Heart right ventricle (tissue), 16 donors: ENCODE measurements around the gene ZNF718. TPM values are rescaled to one million over a fixed set of nuclear protein-coding genes. Genes with fewer than 3 reads are reported as not detected.
"Not testable (repeated sequence)": the region's sequence is repeated elsewhere in the genome, so short reads cannot be mapped to it uniquely, and the experiment has no call there.

ENCODE experiments used
- ATAC-seq, 8 donors: fragments of 200-7000 bp; cut with Tn5 transposase; one replicate each; pipeline ENCODE4 v1.9.1; 2020; ENCODE audit warnings: mild to moderate bottlenecking in 8 of 8, moderate library complexity in 8 of 8, moderate number of reproducible peaks in 1 of 8
- DNase-seq, 2 donors: peaks; one replicate each; pipeline ENCODE4 v3.0.0-alpha.2; 2020
- H3K27ac ChIP-seq, 10 donors: fragments of 200-600 bp; sonication (generic) in 2 of 10; one replicate each; pipeline versions ENCODE4 v1.5.0 to v1.8.0; 2020 to 2022; ENCODE audit warnings: mild to moderate bottlenecking in 3 of 10
- H3K27me3 ChIP-seq, 7 donors: fragments of 200-600 bp; one replicate each; pipeline ENCODE4 v1.8.0; 2021 to 2022; ENCODE audit warnings: mild to moderate bottlenecking in 2 of 7
- H3K36me3 ChIP-seq, 9 donors: fragments of 200-600 bp; sonication (generic) in 1 of 9; one replicate each; pipeline versions ENCODE4 v1.5.0 to v1.8.0; 2020 to 2022; ENCODE audit warnings: mild to moderate bottlenecking in 2 of 9
- H3K4me1 ChIP-seq, 9 donors: fragments of 200-600 bp; sonication (generic) in 1 of 9; one replicate each; pipeline versions ENCODE4 v1.5.0 to v1.8.0; 2020 to 2022; ENCODE audit warnings: mild to moderate bottlenecking in 4 of 9
- H3K4me3 ChIP-seq, 10 donors: fragments of 200-600 bp; sonication (generic) in 2 of 10; one replicate each; pipeline versions ENCODE4 v1.5.0 to v1.8.0; 2020 to 2022; ENCODE audit warnings: mild to moderate bottlenecking in 7 of 10, moderate library complexity in 2 of 10
- H3K9me3 ChIP-seq, 11 donors: fragments of 200-600 bp in 10 of 11; sonication (generic) in 2 of 11; one replicate each; pipeline versions ENCODE4 v1.5.0 to v1.8.0; 2013 to 2022; ENCODE audit warnings: mild to moderate bottlenecking in 2 of 11, control low read depth in 1 of 11, moderate library complexity in 1 of 11
- CTCF ChIP-seq, 9 donors: fragments of 200-600 bp; sonication (generic) in 2 of 9; IDR thresholded peaks; one replicate each; pipeline versions ENCODE4 v1.5.0 to v1.8.0; 2021 to 2022; ENCODE audit warnings: antibody characterized with exemption in 9 of 9, mild to moderate bottlenecking in 5 of 9, moderate library complexity in 1 of 9
- WGBS, 2 donors: extraction: QIAGEN DNeasy Blood & Tissue Kit; methylation state at CpG; one replicate each; pipeline ENCODE4 v1.1.7; 2013; ENCODE audit warnings: inconsistent platforms in 1 of 2; 5-methylcytosine and 5-hydroxymethylcytosine counted together
- intact Hi-C, 10 donors: fragments of 100-400 bp; cut with DNase I; formaldehyde crosslinking; loops; one replicate each; pipeline versions ENCODE4 v1.11.1 to v1.14.2; 2022
- polyA plus RNA-seq, 2 donors: library from polyadenylated mRNA; stranded (reverse); fragments of 200-250 nt; gene quantifications; one replicate each; pipeline ENCODE4 v1.2.3, GENCODE V29; 2013
- total RNA-seq, 10 donors: library from RNA; stranded (reverse); fragmentation: NEBNext Ultra II Directional in 3 of 10; extraction: Animal tissue kit (Norgen Biotek cat#: 25700) in 3 of 10; gene quantifications; one replicate each; pipeline versions ENCODE4 v1.2.1 to v1.2.4, GENCODE V29; 2021 to 2023
- donor health status: Arrhythmogenic right ventricular cardiomyopathy.
- donor health status: ischemic (EF 13 %, LVEDD 7.1; RV severe dilation, severe dysfunction).
- donor health status: healthy with polysubstance abuse.
- donor health status: DM: no; HTN: yes; CAD: no.
- donor health status: DM: no; HTN: no; CAD: no.
- donor health status: ischemic (EF 25% LVEDD 6.9; RV normal size, moderate dysfunction).
- donor health status: ischemic (EF 25% LVEDD 5.7; RV mildly dilated, moderate dysfunction).
- donor health status: healthy.
- donor health status: DM: yes; HTN: yes; CAD: no.
- donor health status: Ischemic cardiomyopathy.
- donor health status: ischemic (EF 35%, LVEDD 5.7; RV mildly dilated, moderate dysfunction).
- donor health status: nonischemic (EF 11% LVEDD 7.7; RV severe dilation, severe dysfunction).
- donor health status: DM: yes; HTN: yes; CAD: no.
- donor health status: PGD.
- donor health status: ischemic (EF 29% LVEDD 5.4; RV normal size, mild dysfunction).
- donor health status: nonischemic (EF 23%, LVEDD 6.1; RV moderate dilation, normal function).

The ZNF718 gene
- total and polyA plus RNA-seq, 12 donors: 1.1 to 4.7 (median 2.9) TPM

- Histone ChIP-seq H3K27me3 (peaks cover 0 to 4% (median 0%) of the 10 kb centered on the region in 7 donors), H3K27ac (peak overlapping the region in 1 of 10 donors; percentile 26), H3K9me3 (peaks cover 0 to 75% (median 0%) of the 10 kb centered on the region in 11 donors), H3K4me1 (peaks cover 7 to 23% (median 12%) of the 10 kb centered on the region in 9 donors), H3K36me3 (peaks cover 0 to 4% (median 0%) of the 10 kb centered on the region in 9 donors), H3K4me3 (no peak overlapping the region)
- intact Hi-C loops: no loop called here
- no peak for TF ChIP-seq CTCF (IDR thresholded peaks at IDR 0.05)
- no peak for ATAC-seq
- WGBS, 2 donors: 74 to 77% methylated on average over 7 of the region's 7 CpGs
- DNase-seq: no peak
Observed at GRCh38 chr4:121408-122084, 2.8 kb upstream of the ZNF718 start.

GRCh38 chr4:123922-124274 lies 403 bp upstream of the ZNF718 start:
- H3K27me3 ChIP-seq, intact Hi-C loops, DNase-seq, ATAC-seq: not testable (repeated sequence)
- H3K9me3 ChIP-seq: peaks cover 0 to 70% (median 0%) of the 10 kb centered on the region in 11 donors
- H3K36me3 ChIP-seq: peaks cover 0 to 24% (median 4%) of the 10 kb centered on the region in 9 donors
- peak overlapping the region; percentile 78 to 95 (median 88) for H3K27ac ChIP-seq
- 43 to 48% methylated on average over 10 of the region's 10 CpGs for WGBS, 2 donors
- peak overlapping the region in 9 of 10 donors; percentile 65 to 98 (median 86) for H3K4me3 ChIP-seq
- peaks cover 7 to 23% (median 15%) of the 10 kb centered on the region in 9 donors for H3K4me1 ChIP-seq

DNA sequence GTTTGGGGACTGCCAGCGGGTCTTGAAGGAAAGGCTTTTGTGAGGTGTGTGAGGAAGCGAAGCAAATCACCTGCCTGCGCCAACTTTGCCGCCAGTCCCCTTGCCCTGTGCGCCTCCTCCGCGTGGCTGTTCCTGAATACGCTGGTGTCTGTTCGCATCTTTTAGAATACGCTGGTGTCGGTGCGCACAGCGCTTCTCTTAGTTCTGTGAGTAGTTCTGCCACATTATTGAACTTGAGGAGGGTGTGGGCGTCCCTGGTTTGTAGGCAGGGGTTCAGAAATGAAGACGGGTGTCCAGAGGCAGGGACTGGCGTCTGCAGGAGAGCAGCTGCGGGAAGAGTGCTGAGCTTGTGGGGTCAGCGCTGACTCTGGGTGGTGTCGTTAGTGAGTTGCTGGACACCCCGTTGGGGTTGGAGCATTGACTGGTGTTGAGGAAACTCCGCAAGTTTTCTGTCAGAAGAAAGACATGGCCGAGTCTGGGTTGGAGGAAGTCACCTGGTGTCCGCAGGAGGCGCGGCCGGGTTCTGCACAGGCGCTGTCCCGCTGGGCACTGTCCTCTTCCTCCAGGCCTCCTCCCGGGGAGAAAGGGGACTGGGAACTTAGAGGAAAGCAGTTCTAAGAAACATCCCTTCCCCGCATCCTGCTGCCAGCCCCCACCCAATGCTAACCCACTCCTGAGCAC lies 930 bp downstream of the ZNF718 start:
- no peak for TF ChIP-seq CTCF (IDR thresholded peaks at IDR 0.05)

DNA sequence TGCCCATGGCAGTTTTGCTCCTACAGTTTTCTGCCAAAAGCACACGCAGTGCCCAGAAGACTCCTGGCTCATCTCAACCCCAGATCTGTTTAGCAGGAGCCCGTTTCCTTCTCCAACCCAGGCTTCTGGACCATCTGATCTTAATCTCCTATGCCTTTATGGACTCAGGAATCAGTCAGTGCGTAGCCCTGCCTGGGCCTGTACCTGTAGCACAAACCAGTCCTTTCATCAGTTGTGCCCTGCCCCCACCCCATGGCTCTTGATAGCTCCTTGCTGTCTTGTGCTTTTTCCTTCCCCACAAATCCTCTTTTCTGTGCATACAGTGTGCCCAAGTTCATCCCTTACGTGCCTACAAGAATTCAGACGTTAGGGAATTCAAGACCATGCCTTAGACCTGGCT lies 1.5 kb downstream of the ZNF718 start:
- ATAC-seq (no peak), DNase-seq (no peak)
- intact Hi-C loops: no loop called here
- Histone ChIP-seq H3K4me1 (peaks cover 7 to 23% (median 15%) of the 10 kb centered on the region in 9 donors), H3K36me3 (peaks cover 0 to 28% (median 4%) of the 10 kb centered on the region in 9 donors), H3K4me3 (peak overlapping the region; percentile 58 to 98 (median 84)), H3K27me3 (no peaks in the 10 kb centered on the region), H3K9me3 (peaks cover 0 to 57% (median 0%) of the 10 kb centered on the region in 11 donors), H3K27ac (peak overlapping the region in 8 of 10 donors; percentile 80 to 95 (median 88))
- TF ChIP-seq CTCF (IDR thresholded peaks at IDR 0.05): no peak
- WGBS, 2 donors: 50 to 56% methylated on average over 5 of the region's 5 CpGs

More for the DNA sequence above, 930 bp downstream of the ZNF718 start:
- ATAC-seq (peak; percentile 1 to 82 (median 62)), DNase-seq (peak; percentile 37 to 43)
- Histone ChIP-seq H3K27me3 (no peaks in the 10 kb centered on the region), H3K9me3 (peaks cover 0 to 62% (median 0%) of the 10 kb centered on the region in 11 donors), H3K27ac (peak overlapping the region; percentile 78 to 95 (median 88)), H3K4me1 (peaks cover 7 to 23% (median 15%) of the 10 kb centered on the region in 9 donors), H3K36me3 (peaks cover 0 to 28% (median 4%) of the 10 kb centered on the region in 9 donors), H3K4me3 (peak overlapping the region; percentile 58 to 98 (median 84))
- intact Hi-C loops: no loop called here
- WGBS, 2 donors: 2% methylated on average over 30 of the region's 30 CpGs
